ENCODE measurements around the gene RGS10. TPM values are rescaled to one million over a fixed set of nuclear protein-coding genes. Genes with fewer than 3 reads are reported as not detected.
"Not testable (repeated sequence)": the region's sequence is repeated elsewhere in the genome, so short reads cannot be mapped to it uniquely, and the experiment has no call there.

RGS10 gene
- total RNA-seq, 2 donors from 2014 or later: 8.9 to 28.9 TPM

DNA sequence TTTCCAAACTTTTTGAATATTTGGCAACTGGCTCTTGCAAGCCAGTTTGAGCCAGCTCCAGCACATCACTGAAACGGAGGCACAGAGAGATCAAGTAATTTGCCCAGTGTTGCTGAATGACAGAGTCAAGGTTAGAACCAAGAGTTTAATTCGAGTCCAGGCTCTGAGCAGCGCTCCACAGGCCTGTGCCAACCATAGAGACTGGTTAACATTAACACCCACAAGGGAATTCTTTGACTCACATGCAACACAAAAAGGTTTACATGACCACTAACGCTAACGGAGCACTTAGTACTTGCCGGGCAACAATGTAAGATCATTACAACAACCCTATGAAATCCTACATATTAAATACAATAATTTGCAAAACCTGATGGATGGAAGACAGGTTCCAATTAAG lies 1.5 kb downstream of the RGS10 start:
- intact Hi-C loops (cut with DNase I, micrococcal nuclease): no loop called here
- no peak for DNase-seq
- no peak for ATAC-seq

DNA sequence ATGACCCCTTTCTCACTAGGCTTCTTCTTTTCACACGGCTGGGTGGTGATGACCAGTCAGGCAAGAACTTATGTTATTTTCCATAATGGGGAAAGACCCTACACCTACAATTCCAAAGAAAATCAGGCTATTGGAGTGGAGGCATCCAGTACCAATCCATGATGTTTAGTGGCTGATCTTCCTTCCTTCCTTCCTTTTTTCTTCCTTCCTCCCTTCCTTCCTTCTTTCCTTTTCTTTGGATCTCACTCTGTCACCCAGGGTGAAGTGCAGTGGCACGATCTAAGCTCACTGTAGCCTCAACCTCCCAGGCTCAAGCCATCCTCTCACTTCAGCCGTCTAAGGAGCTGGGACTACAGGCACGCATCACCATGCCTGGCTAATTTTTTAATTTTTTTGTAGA lies 2.5 kb downstream of the RGS10 start:
- DNase-seq: no peak
- ATAC-seq: no peak
- intact Hi-C loops (cut with DNase I, micrococcal nuclease): no loop called here

DNA sequence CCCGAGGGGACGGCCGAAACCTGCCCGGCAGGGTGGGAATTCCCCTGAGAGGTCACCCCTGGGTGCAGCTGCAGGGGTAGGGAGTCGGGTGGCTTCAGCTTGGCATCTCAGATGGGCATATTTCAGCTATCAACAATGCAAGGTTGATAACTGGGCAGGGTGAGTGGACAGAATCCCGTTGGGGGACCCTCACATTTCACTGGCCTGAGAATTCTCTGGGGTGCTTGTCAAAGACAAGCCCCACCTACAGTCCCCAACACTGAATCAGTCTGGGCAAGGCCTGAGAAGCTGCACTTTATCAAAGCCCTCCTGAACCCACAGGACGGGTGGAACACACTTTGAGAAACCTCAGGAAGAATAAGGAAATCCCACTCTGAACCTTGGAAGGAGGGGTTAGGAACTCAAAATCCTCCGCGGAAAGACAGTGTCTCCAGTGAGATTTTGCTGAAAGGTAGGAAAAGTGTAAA lies 3.1 kb downstream of the RGS10 start:
- ATAC-seq: no peak
- intact Hi-C loops (cut with DNase I, micrococcal nuclease): no loop called here
- DNase-seq: no peak

DNA sequence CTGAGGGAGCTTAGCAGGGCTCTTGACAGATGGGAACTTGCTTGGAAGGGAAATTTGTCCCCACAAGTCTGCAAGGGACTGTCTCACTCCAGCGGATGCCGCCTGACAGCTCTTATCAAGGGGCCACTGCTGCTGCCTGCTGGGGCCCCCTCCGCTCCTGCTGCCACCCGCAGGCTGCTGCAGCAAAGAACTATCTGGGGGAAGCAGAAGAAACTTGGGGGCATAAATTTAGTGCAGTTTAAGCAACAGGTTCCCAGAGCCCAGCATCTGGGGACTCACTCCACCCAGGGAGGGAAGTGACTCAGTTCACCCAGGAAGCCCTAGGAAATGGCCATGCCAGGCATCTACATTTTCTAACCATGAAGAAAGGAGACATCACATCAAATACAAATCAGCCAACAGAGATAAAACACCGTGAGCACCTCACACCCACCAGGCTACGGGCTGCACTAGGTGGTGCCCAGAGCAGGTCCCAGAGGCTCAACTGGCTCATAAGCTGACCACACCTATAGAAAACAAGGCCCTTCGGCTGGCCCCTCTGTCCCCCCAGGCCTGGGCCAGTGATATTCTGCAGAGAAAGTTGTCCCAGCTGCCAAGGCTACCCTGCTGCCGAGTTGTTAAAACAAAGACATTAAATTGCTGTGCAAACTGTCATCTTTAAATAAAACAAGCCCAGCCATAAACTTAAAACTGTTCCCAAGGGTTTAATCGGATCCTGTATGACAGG lies 3.7 kb downstream of the RGS10 start:
- ATAC-seq: peak; percentile 22
- DNase-seq: peak in 1 of 2 donors; percentile 38
- intact Hi-C loops (cut with DNase I, micrococcal nuclease): no loop called here

DNA sequence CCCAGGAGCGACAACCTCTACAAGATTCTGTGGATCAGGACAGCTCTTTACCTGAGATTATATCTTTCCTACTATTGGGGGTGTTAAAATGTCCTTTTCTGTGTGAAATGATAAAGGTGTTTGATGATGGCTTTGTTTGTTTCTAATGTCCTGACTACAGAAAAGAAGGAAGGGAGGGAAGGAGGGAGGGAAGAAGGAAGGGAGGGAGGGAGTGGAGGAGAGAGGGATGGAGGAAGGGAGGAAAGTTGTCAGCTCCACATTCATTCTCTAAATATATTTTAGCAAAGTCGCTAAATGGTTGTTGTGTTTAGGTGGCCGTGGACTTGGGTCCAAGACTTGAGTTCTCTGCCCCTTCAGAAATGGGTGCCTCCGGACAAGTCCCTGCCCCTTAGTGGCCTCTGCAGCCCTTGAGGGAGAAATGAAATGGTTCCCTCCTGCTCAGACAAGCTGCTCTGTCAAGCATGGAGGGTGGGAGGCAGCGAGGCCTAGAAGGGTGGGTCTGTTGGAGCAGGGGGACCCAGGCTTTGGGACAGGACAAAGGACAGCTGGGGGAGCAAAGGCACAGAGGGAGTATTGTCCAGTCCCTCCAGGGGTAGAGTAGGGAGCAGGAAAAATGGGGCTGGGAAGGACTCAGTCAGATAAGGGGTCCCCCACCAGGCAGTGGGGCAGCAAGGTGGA lies 4.4 kb downstream of the RGS10 start:
- ATAC-seq: no peak
- intact Hi-C loops (cut with DNase I, micrococcal nuclease): no loop called here
- no peak for DNase-seq

DNA sequence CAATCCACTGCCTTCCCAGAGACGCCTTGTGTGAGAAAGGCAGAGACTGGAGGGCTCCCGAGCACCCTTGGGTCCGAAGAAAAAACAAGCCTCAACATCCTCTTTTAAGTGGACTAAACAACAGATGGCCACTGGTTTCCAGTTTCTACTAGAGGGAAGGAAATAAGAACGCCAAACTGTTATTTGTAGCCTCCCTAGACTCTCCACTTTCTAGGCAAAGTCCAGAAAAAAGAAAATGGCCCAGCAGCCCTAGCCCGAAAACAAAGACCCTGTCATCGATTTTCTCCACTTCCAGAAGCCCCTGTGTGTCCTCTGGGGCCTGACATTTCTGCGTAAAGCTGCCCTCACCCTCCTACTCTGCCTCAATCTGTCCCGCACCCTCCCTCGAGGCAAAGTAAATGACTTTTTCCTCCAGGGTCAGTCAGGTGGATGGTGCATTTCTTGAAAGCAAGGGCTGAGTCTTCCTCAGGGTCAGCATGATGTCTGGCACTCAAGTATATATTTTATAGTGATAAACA lies 6.0 kb downstream of the RGS10 start:
- DNase-seq (no peak), ATAC-seq (no peak)
- intact Hi-C loops (cut with DNase I, micrococcal nuclease): no loop called here

DNA sequence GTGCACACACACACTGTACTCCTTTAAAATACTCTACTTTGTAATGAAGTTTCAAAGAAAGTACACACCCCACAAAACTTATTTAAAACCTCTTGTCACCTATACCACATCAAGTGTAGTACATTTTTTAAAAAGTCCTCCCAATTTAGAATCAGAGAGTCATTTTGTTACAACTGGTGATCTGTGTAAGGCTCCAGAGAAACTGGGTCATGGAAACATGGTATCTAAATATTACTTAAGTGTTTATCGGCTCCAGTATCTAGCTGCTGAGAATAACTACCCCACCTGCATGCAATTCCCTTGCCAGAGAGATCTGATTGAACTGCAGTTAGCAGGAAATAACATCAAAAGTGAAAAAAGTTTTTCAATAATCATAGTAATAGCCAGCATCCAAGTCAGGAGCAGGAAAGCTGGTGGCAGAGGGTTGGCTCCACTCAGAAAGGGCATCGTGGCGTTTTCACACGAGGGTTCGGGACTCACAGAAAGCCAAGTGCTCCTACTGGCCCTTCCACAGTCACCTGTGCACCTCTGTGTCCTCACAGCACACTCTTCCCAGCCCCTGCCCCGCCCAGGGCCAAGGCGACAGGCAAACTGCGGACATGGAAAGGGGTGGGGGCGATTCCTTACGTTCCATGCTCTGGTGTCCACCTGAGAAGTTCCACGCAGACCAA lies 6.5 kb downstream of the RGS10 start:
- DNase-seq: no peak
- intact Hi-C loops (cut with DNase I, micrococcal nuclease): no loop called here
- no peak for ATAC-seq

DNA sequence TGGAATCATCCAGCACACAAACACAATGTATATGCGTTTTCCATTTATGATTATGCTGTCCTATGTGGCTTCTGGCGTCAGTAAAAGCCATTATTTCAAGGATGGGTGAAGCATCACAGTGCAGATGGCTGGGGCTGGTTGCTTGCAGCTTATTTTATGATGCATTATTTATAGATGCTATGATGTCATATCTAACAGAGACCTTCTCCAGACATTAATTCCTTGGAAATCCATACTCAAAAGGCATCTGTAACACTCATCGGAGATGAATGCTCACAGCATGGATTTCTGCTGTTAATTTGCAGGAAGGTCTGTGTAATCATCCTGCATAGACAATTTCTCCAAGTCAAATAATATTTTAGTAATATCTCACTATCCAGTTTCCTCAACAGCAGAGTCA lies 7.2 kb downstream of the RGS10 start:
- no peak for ATAC-seq
- intact Hi-C loops (cut with DNase I, micrococcal nuclease): no loop called here
- DNase-seq: no peak

DNA sequence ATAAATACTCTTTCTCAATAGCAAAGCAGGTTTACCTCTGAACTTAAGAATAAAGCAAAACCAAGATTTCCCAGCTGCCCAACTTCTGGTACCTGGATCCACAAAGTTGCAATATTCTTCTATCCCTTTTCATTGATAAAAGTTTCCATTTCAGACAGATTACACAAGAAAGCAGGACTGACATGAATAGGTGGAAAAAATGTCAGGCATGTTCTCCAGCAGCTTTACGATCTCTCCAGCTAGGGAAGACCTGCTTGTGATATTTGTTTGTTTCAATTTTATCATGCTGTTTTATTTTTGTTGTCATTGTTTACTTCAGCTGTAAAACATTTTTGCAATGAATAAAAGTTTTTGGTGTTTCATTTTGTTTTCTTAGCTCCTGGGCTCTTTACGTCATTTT lies 9.0 kb downstream of the RGS10 start:
- ATAC-seq: no peak
- intact Hi-C loops (cut with DNase I, micrococcal nuclease): no loop called here
- no peak for DNase-seq

DNA sequence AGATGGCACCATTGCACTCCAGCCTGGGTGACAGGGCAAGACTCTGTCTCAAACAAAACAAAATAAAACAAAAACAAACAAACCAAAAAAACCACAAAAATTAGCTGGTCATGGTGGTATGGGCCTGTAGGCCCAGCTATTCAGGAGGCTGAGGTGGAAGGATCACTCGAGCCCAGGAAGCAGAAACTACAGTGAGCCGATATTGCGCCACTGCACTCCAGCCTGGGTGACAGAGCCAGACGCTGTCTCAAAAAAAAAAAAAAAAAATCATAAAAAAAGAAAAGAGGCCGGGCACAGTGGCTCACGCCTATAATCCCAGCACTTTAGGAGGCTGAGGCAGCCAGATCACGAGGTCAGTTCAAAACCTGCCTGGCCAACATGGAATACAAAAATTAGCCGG lies 9.7 kb downstream of the RGS10 start:
- ATAC-seq; DNase-seq; intact Hi-C loops (cut with DNase I, micrococcal nuclease): not testable (repeated sequence)

DNA sequence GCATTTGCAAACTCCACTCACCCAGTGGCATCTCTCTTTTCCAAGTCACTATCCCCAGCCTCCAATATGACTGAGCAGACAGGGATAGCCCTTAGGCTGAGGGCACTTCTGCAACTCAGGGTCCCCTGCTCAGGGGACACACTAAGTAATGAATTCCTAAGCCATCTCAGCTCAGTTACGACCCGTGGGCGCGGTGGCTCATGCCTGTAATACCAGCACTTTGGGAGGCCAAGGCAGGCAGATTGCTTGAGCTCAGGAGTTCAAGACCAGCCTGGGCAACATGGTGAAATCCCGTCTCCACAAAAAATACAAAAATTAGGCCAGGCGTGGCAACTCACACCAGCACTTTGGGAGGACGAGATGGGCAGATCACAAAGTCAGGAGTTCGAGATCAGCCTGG lies 10.3 kb downstream of the RGS10 start:
- intact Hi-C loops (cut with DNase I, micrococcal nuclease); ATAC-seq; DNase-seq: not testable (repeated sequence)

DNA sequence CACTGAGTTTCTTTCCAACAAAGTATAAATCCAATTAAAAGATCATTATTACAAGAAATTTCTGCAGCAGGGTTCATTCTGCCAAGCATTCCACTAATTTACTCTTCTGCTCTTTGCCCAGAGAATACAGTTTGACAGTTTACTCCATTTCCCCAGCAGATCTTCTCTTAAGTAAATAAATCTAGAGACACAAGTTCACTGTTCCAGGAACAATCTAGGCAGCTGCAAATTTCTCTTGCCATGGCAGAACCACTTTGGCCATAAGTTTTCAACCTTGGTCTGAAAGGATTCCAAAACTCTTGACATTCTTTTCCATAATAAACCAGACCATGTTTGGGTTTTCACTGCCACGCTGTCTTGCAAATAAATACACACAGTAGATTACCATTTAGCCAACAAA lies 11.5 kb downstream of the RGS10 start:
- intact Hi-C loops (cut with DNase I, micrococcal nuclease): no loop called here
- ATAC-seq: peak; percentile 55
- no peak for DNase-seq

DNA sequence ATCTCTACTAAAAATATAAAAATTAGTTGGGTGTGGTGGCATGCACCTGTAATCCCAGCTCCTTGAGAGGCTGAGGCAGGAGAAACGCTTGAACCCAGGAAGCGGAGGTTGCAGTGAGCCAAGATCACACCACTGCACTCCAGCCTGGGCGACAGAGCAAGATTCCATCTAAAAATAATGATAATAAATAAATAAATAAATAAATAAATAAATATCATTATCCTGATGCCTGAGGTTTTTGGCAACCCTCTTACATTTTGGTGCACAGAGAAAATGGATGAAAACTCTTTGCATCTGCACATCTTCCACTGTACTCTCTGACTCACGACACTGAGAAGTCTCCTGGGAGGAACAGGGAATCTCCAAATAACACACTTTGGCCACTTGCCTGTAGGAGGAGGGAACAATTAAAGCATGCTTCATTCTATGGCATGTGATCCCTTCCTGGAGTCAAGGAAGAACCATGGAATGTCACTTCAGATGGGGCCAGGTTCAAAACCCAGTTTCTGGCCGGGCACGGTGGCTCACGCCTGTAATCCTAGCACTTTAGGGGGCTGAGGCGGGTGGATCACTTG lies 13.8 kb downstream of the RGS10 start:
- intact Hi-C loops (cut with DNase I, micrococcal nuclease); DNase-seq; ATAC-seq: not testable (repeated sequence)

DNA sequence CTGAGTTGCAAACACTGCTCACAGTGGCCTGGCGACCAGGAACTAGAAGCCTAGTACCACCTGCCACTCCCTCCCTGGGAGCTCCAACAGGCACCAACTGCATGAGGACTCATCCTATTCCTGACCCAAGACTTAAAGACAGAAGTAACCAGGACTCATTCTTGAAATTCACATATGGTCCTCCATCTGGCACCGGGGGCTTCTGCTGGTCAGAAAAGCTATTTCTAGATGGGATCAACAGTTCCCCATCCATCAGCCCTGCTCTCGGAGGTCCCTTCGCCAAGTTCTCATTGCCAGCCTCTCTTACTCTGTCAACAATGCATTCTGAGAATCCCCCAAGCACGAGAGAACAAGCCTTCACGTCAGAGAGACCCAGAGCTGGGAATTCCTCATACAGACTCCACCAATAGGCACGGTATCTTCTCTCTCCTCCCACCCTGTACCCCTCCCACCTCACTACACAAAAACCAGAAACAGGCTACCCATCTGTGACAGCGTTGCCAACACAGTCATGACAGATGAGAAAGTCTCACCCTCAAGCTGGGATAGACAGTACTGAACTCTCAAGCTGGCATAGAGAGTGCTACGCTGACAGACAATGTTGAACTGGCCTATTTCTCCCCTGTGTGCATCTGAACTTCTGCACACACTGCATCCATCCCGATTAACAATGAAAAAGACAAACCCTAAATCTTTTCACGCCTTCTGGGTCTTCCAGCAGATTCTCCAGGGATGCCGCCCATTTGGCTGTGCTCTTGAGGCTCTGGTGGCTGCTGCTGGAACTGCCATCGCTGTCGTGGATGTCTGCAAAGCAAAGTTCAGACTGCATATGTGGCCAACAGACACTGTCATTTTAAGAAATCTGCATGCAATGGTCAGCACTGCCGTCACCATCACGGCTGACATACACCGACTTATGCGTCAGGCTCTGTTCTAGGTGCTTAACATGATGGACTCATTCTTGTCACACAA lies 15.6 kb downstream of the RGS10 start:
- DNase-seq: no peak

DNA sequence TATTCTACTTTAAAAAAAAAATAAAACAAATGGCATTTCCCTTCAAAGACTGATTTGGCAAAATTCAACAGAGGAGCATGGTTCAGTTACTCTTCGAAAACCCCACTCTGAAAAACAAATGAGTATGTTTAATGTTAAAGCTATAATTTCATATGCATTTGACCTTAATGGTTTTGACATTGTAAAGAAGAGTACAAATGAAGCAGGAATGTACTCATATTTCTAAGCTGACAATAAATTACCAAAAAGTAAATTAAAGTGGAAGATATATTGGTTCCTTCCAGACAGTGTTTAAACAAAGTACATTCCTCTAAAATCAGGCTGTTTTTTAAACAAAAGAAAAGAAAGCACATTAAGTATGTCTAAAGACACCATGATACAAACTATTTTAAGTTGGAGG lies 16.4 kb downstream of the RGS10 start:
- intact Hi-C loops (cut with DNase I, micrococcal nuclease): no loop called here
- DNase-seq (no peak), ATAC-seq (no peak)

More for the DNA sequence above, 15.6 kb downstream of the RGS10 start:
- no peak for ATAC-seq
- intact Hi-C loops (cut with DNase I, micrococcal nuclease): no loop called here

DNA sequence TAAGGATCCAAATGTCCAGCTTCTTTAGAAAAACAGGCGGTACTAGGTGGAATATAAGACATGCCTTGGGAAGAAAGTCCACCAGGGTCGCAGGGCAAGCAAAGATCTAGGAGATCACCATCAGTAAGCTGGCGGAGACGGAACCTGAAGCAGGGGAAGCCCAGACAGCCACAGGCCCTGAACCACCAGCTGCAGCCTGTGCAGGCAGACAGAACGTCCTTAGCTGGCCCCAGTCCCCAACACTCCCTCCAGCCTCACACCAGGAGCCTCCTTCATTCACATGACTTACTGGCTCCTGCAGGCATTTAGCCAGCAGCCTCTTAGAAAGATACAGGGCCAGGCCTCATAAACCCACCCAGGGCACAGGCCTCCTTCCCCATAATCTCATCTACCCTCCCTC lies 17.4 kb downstream of the RGS10 start:
- no peak for DNase-seq
- intact Hi-C loops (cut with DNase I, micrococcal nuclease): no loop called here
- ATAC-seq: no peak

DNA sequence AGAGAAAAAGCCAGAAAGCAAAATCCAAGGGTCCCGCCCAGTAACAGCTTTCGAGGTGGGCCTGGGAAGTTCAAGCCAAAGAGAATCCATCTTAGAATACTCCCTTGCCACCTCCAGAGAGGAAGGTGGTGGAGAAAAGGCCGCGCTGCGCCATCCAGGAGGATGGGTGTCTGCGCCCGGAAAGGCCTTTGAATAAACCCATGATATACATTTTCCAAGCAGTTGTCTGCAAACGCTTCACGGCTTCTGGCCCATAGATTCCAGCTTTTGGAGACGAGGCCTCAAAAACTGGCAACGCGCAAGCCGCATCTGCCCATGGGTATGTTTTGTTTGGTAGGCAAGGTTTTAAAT lies 17.8 kb downstream of the RGS10 start:
- DNase-seq: no peak
- no peak for ATAC-seq
- intact Hi-C loops (cut with DNase I, micrococcal nuclease): no loop called here

DNA sequence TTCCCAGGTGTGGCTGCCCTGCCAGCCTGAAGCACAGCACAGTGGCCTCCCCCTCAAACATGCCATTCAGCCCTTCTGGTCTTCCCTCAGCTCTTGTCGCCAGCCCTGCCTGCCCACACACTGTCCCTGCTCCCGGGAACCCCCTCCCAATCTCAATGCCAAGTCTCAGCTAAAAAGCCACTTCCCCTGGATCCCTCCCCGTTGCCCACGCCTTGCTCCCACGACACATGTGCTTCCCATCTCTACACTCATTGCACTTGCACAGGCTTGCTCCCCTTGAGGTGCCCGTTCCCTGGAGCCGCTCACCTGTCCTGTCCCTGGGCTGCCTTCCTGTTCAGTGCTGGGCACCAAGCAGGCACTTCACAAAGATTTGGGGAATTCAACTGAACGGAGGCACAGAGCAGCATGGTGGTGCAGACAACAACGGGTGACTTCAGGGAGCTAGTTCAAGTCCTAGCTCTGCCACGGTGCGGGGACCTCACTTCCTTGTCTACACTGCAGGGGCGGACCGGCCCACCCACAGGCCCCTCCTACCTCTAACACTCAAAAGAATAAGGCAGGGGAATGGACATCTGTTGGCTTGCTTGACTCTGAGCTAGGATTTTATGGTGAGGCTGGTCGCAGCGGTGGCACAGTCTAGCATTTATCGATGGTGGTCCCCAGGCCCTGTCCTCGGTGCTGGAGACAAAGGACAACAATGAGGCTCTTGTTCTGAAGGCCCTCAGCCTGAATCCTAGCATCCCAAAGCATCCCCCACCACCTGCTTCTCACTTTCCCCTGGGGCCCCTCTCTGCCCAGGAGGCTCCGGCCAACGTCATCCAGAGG lies 18.4 kb downstream of the RGS10 start:
- no peak for DNase-seq

More for the DNA sequence above, 18.4 kb downstream of the RGS10 start:
- intact Hi-C loops (cut with DNase I, micrococcal nuclease): no loop called here
- ATAC-seq: no peak
